CD4-positive, alpha-beta T cell (primary cell): ENCODE results near the gene JAKMIP2. TPM values are rescaled to one million over a fixed set of nuclear protein-coding genes. Genes with fewer than 3 reads are reported as not detected.

Experiments
- ATAC-seq: fragments of 200-7000 bp; cut with Tn5 transposase; one replicate; pipeline ENCODE4 v1.10.0; 2022; ENCODE audit warnings: mild to moderate bottlenecking; ENCODE audit not compliant: poor library complexity
- CTCF ChIA-PET: fragments of 350-600 bp; sonication (Branson Sonifier 250); formaldehyde crosslinking; loops from one replicate; lab custom pipeline; 2021; ENCODE audit warnings: antibody characterized with exemption, inconsistent platforms; lab: Charles Lee
- POLR2A ChIA-PET: fragments of 350-600 bp; sonication (Branson Sonifier 250); formaldehyde crosslinking; loops from one replicate; lab custom pipeline; 2021; ENCODE audit warnings: antibody characterized with exemption, inconsistent platforms; lab: Charles Lee
- DNase-seq, 14 experiments: peaks; one replicate each; pipeline ENCODE4 v3.0.0-alpha.2; 2013 to 2020; ENCODE audit warnings: mixed read lengths in 2 of 14
- H3K27ac ChIP-seq, 2 donors: one replicate each; pipeline versions ENCODE4 v1.5.1 to v1.7.0; 2013; ENCODE audit warnings: low read length in 2 of 2, low read depth in 1 of 2, mild to moderate bottlenecking in 1 of 2
- H3K27me3 ChIP-seq, 2 experiments: 1 replicate in 1 of 2; 2 replicates in 1 of 2; pipeline versions ENCODE4 v1.6.1 to v1.7.0; 2013; ENCODE audit warnings: low read length in 2 of 2, control low read depth in 1 of 2, mild to moderate bottlenecking in 1 of 2, moderate library complexity in 1 of 2; ENCODE audit not compliant: insufficient read depth in 2 of 2, control insufficient read depth in 1 of 2
- H3K36me3 ChIP-seq: one replicate; pipeline ENCODE4 v1.6.1; 2013; ENCODE audit warnings: low read length, control low read depth; ENCODE audit not compliant: insufficient read depth
- H3K4me1 ChIP-seq: one replicate; pipeline ENCODE4 v1.6.1; 2013; ENCODE audit warnings: low read length, control low read depth; ENCODE audit not compliant: insufficient read depth
- H3K4me3 ChIP-seq: one replicate; pipeline ENCODE4 v1.5.1; 2013; ENCODE audit warnings: mild to moderate bottlenecking, low read length, moderate library complexity
- H3K9me3 ChIP-seq, 2 experiments: 1 replicate in 1 of 2; 2 replicates in 1 of 2; pipeline versions ENCODE4 v1.6.1 to v1.7.0; 2013; ENCODE audit warnings: low read length in 2 of 2, mild to moderate bottlenecking in 2 of 2, control low read depth in 1 of 2, moderate library complexity in 1 of 2; ENCODE audit not compliant: control insufficient read depth in 1 of 2, insufficient read depth in 1 of 2
- H3K27ac Mint-ChIP-seq: one replicate; pipeline ENCODE4 v1.8.0; 2020; ENCODE audit warnings: mixed read lengths
- H3K27me3 Mint-ChIP-seq: one replicate; pipeline ENCODE4 v1.8.0; 2021; ENCODE audit warnings: mixed read lengths
- H3K36me3 Mint-ChIP-seq: one replicate; pipeline ENCODE4 v1.8.0; 2021; ENCODE audit warnings: low read depth, mixed read lengths
- H3K4me1 Mint-ChIP-seq: one replicate; pipeline ENCODE4 v1.8.0; 2021; ENCODE audit warnings: low read depth, mixed read lengths
- H3K4me3 Mint-ChIP-seq: one replicate; pipeline ENCODE4 v1.8.0; 2020; ENCODE audit warnings: mild to moderate bottlenecking, mixed read lengths
- H3K9me3 Mint-ChIP-seq: one replicate; pipeline ENCODE4 v1.8.0; 2020; ENCODE audit warnings: mixed read lengths
- intact Hi-C, 2 experiments: fragments of 100-400 bp; cut with DNase I in 1 of 2; cut with micrococcal nuclease in 1 of 2; formaldehyde crosslinking; loops; one replicate each; pipeline versions ENCODE4 v1.15.1 to v1.9.0; 2023 to 2025; cut with DNase I, micrococcal nuclease
- total RNA-seq, 174 experiments: library from RNA in 2 of 174; stranded (reverse) in 2 of 174; gene quantifications; one replicate each; pipeline ENCODE4 v1.2.3 and lab custom pipeline; 2021 to 2026
- TF ChIP-seq, protein P1 (sequence below): fragments of 200-600 bp; IDR thresholded peaks from one replicate; pipeline ENCODE4 v1.8.0; 2022; ENCODE audit warnings: antibody characterized with exemption, mild to moderate bottlenecking

JAKMIP2 gene
- total RNA-seq, 2 experiments from 2014 or later: 0.74 to 1.3 TPM

- ATAC-seq (no peak), DNase-seq (no peak)
- no peaks in the 10 kb centered on the region for H3K4me1 ChIP-seq
- TF ChIP-seq, protein P1, sequence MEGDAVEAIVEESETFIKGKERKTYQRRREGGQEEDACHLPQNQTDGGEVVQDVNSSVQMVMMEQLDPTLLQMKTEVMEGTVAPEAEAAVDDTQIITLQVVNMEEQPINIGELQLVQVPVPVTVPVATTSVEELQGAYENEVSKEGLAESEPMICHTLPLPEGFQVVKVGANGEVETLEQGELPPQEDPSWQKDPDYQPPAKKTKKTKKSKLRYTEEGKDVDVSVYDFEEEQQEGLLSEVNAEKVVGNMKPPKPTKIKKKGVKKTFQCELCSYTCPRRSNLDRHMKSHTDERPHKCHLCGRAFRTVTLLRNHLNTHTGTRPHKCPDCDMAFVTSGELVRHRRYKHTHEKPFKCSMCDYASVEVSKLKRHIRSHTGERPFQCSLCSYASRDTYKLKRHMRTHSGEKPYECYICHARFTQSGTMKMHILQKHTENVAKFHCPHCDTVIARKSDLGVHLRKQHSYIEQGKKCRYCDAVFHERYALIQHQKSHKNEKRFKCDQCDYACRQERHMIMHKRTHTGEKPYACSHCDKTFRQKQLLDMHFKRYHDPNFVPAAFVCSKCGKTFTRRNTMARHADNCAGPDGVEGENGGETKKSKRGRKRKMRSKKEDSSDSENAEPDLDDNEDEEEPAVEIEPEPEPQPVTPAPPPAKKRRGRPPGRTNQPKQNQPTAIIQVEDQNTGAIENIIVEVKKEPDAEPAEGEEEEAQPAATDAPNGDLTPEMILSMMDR: no peak
- Mint-ChIP-seq H3K4me3 (no peak overlapping the region), H3K9me3 (no peaks in the 10 kb centered on the region), H3K27me3 (no peaks in the 10 kb centered on the region), H3K4me1 (no peaks in the 10 kb centered on the region), H3K36me3 (no peaks in the 10 kb centered on the region), H3K27ac (no peak overlapping the region)
- ChIA-PET CTCF (interaction anchor here (1.3 kb wide), 1 partner anchor 14 kb away, joined by 4 read pairs; no protein-coding TSS in a partner anchor), POLR2A (no interaction called here)
- peaks cover 0 to 4% of the 10 kb centered on the region in 2 experiments for H3K9me3 ChIP-seq
- no peaks in the 10 kb centered on the region for H3K36me3 ChIP-seq
- no peak overlapping the region for H3K4me3 ChIP-seq
- no peaks in the 10 kb centered on the region for H3K27me3 ChIP-seq
- no peak overlapping the region for H3K27ac ChIP-seq
- intact Hi-C loops: no loop called here
These were observed 35.5 kb downstream of the JAKMIP2 start for GRCh38 chr5:147746986-147747385.

GRCh38 chr5:147743678-147744374 lies 38.7 kb downstream of the JAKMIP2 start:
- Histone ChIP-seq H3K9me3 (peaks cover 0 to 5% of the 10 kb centered on the region in 2 experiments), H3K4me1 (no peaks in the 10 kb centered on the region), H3K36me3 (no peaks in the 10 kb centered on the region), H3K4me3 (no peak overlapping the region), H3K27ac (no peak overlapping the region), H3K27me3 (no peaks in the 10 kb centered on the region)
- H3K4me1 Mint-ChIP-seq: no peaks in the 10 kb centered on the region
- ATAC-seq: no peak
- no peak overlapping the region for H3K27ac Mint-ChIP-seq
- TF ChIP-seq, protein P1: no peak
- H3K36me3 Mint-ChIP-seq: no peaks in the 10 kb centered on the region
- no peaks in the 10 kb centered on the region for H3K9me3 Mint-ChIP-seq
- H3K27me3 Mint-ChIP-seq: no peaks in the 10 kb centered on the region
- no peak overlapping the region for H3K4me3 Mint-ChIP-seq
- ChIA-PET POLR2A (no interaction called here), CTCF (no interaction called here)
- DNase-seq: no peak
- intact Hi-C loops: no loop called here

DNA sequence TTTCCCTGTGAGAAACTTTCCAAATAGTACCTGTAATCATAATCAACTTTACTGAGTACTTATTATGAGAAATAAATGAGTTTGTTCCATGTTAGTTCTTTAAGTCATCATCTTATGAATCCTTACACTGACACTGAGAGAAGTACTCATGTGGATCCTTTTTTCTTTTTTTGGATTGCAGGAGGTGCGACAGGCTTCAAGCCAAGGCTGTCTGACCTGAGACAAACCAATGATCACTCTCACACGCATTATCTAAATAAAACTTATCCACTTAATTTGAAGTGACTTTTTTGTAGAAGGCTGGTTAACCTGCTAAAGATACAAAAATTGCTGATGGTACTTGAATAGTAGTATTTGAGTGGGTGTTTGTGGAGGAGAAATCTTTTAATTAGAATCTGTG lies 39.5 kb downstream of the JAKMIP2 start:
- POLR2A ChIA-PET: no interaction called here
- Histone ChIP-seq H3K4me1 (no peaks in the 10 kb centered on the region), H3K36me3 (no peaks in the 10 kb centered on the region), H3K9me3 (peaks cover 0 to 5% of the 10 kb centered on the region in 2 experiments), H3K4me3 (no peak overlapping the region), H3K27me3 (no peaks in the 10 kb centered on the region), H3K27ac (no peak overlapping the region)
- H3K9me3 Mint-ChIP-seq: no peaks in the 10 kb centered on the region
- no peaks in the 10 kb centered on the region for H3K27me3 Mint-ChIP-seq
- H3K36me3 Mint-ChIP-seq: no peaks in the 10 kb centered on the region
- H3K4me3 Mint-ChIP-seq: no peak overlapping the region
- TF ChIP-seq, protein P1: no peak
- H3K27ac Mint-ChIP-seq: no peak overlapping the region
- no peaks in the 10 kb centered on the region for H3K4me1 Mint-ChIP-seq
- CTCF ChIA-PET: no interaction called here
- ATAC-seq: no peak
- no peak for DNase-seq
- intact Hi-C loops: no loop called here
